ENCODE results near the gene FKBP2. TPM values are rescaled to one million over a fixed set of nuclear protein-coding genes. Genes with fewer than 3 reads are reported as not detected.

Gene FKBP2
- 18.8 and 102 TPM in 2 replicates for total RNA-seq (2014; rRNA removed; shearing (Covaris generic))

DNA sequence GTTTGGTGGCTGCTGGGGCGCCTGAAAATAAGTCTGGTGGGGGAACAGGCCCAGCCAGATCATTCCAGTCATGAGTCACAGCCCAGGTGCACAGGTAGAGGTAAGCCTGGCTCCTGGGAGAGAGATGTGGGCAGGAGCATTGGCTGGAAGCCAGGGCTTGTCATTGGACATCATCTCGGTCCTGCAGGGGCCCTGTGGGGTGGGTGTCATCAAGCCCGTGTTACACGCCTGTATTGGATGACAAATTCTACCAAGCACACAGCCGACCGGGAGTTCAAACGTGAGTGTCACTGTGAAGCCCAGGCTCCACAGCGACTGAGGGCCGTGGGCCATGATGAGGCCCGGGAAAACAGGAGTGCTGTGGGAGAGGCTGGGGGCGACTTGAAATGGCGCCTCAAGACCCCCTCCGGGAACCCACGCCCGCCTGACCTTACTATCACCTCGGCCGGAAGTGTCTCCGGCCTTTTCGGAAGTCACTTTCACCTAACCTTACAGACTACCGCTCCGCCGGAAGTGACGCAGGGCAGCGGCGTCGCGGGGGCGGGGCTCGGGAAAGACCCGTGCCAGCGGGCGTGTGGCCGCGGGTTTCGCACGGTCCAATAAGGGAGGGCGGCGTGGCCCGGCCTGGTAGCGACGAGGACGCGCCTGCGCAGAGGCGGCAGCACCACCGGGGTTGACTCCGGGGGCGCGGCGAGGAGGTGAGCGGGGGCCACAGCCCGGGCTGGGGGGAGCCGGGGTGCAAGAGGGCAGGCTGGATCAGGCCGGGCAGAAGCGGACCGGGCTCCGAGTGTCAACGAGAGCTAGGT, at the start of gene FKBP2:
Gene FKBP2, plus strand, starts transcription at position 661 of the 806 bp plus-strand sequence. CDS start 1,293 bp downstream, outside the sequence.
- DNase-seq (ENCODE audit: low read depth) = peak; percentile 98

DNA sequence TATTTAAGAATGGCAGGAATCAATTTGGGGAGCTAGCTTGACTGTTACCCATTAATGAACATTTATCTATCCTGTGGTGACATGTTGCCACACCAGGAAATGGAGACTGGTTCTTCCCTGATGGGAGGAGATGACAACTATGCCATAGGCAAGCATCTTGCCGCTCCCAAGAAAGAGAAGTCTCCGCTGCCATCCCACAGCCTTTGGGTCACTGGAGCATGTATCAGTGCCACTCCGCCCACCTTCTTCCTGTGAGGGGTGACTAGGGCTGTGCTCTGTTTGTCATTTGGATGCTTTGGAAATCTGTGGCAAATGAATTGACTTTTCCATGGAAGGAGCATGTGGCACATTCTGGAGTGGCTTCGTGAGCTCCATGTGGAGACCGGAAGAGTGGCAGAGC, 48.5 kb upstream of the FKBP2 start:
- no peak for DNase-seq (ENCODE audit: low read depth)

DNA sequence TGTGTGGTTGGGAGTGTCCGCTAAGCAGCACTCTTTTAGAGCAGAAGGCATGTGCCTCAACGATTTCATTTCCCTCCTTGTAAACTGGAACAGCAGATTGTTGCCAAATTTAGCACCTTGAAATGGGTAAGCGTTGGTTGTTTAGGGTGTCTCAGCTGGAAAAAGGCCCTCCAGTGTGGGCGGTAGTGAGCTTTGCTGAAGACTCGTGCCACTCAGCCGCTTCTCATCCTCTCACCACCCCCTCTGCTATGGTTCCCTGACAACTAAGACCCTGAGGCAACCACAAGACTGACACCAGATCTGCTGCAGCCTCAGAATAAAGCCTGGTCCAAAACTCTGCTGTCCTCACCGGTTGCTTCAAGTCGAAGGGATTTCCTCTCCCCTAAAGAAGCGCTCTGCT, 44.3 kb upstream of the FKBP2 start:
- no peak for DNase-seq (ENCODE audit: low read depth)

DNA sequence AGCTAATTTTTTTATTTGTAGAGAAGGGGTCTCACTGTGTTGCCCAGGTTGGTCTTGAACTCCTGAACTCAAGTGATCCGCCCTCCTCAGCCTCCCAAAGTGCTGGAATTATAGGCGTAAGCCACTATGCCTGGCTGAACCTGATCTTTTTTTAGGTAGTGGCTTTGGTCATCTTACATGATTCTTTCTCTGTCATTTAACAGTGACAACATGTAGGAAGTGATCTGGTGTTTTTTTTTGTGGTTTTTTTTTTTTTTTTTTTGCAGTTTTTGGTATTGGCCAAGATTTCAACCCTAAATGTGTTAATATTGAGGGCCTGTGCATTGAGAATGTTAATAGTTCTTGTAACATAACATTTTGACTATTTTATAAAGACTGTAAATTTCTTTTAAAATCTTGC, 42.4 kb upstream of the FKBP2 start:
- no peak for DNase-seq (ENCODE audit: low read depth)

DNA sequence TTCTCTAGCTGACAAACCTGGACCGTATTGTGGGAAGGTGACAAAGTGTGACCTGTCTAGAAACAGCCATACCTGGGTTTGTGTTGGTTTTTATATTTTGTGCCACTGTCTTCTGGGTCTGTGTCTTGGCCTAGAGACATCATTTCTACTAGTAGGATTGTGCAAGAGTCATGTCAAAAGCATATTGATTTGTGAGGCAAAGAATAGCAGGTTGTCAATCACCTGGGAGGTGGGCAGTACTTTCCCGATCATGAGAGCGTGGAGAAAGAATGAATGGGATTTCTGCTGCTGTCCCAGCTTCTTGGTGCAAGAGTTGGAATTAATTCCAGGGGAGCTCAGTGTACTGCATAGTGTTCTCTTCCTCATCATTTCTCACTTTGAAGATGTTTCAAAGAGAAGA, 39.4 kb upstream of the FKBP2 start:
- DNase-seq (ENCODE audit: low read depth) = no peak

DNA sequence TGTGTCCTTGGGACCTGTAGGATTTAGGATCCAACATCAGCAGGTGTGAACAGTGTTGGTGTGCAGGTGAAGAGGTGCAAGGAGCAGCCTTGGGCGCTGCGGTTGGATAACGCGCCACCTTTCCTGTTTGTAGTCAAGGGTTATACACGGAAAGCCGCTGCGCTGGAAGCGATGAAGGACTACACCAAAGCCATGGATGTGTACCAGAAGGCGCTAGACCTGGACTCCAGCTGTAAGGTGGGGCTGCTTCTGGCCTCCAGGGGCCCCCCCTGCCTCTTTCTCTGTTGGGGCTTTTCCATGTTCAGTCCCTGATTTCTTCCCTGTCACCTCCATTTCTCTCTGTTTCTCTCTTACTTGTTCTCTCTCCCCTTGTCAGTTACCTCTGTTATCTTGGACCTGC, 37.9 kb upstream of the FKBP2 start:
- no peak for DNase-seq (ENCODE audit: low read depth)

DNA sequence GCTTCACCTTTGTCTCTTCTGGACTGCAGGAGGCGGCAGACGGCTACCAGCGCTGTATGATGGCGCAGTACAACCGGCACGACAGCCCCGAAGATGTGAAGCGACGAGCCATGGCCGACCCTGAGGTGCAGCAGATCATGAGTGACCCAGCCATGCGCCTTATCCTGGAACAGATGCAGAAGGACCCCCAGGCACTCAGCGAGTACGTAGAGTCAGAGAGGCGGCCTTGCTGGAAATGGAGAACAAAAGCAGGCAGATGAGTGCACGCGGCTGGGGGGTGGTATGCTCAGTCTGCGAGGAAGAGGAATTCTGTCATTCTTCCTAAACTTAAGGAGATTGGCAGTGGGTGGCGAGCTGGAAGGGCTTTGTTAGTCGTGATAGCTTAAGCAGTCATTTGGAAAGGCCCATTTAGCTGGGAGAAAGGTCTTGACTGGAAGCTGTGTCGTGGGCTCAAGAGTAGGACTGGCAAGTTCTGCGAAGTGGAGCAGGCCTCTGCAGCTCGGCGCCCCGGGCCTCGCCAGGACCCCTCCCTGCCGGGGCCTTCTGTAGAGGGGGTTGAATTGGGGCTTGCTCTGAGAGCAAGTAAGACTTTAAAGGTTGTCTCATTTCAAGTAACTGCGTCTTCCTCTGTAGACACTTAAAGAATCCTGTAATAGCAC, 37.3 kb upstream of the FKBP2 start:
- DNase-seq (ENCODE audit: low read depth) = no peak

DNA sequence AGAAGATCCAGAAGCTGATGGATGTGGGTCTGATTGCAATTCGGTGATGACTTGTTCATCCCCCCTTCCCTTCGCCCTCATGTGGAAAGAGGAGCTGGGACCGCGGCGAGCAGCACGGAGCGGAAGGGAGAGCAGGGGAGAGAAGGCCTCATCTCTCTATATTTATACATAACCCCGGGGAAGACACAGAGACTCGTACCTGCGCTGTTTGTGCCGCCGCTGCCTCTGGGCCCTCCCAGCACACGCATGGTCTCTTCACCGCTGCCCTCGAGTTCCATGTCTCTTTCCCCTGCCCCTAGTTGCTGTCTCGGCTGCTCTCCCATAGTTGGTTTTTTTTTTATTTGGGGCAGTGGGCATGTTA, 36.8 kb upstream of the FKBP2 start:
- DNase-seq (ENCODE audit: low read depth) = no peak

DNA sequence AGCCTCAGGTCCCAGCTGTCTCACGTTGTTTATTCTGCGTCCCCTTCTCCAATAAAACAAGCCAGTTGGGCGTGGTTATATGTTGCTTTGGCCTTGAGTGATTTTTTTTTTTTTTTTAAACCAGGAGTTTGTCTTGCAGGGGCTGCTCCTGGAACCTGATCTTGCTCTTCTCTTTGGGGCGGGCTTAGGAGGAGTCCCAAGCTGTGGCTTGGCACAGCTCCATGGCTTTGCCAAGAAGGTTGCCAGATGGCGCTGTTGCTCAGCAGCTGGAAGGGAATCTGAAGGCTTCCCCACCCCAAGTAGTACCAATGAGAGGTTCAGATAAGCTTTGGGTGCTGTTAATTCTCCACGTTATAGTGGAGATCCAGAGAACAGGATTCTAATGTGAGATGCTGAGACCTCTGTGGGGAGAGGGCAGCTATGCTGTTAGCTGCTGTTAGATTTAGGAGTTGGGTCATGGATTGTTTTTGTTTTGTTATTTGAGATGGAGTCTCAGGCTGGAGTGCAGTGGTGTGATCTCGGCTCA, 36.4 kb upstream of the FKBP2 start:
- peak; percentile 95 for DNase-seq (ENCODE audit: low read depth)

DNA sequence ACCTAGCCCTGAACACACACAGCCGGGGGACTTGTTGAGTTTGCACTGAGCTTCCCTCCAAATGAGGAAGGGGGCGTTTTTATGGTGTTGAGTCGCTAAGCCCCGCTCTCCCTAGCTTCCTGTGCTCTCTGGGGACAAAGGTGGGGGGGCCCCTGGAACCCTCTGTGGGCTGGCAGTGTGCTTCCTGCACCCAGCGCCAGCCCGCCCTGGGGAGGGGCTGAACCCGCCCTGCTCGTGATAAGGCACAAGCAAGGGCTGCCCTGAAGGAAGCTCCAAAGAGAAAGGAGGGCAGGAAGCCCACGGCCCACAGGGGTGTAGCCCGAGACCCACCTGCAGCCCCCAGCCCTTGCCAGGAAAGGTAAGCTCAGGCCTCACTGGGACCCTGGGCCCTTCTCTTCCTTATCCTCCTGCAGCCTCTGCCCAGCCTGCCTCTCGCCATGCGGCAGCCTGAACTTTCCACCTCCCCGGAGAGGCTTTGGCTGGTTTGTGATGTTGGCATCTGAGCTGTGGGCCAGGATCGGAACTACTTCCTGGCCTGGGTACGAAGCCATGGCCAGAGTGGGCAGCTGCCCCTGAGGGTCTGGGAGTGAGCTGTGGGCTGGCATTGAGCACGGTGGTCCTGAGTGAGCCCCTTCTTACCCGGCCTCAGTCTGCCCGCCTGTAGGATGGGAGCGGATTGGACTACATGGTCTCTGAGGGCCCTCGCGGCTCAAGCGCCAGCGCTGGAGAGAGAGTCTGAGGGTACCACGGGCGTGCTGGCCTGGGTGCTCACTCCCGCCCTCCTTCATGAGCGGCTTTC, 34.2 kb upstream of the FKBP2 start, which contains the start of gene FERMT3:
Gene FERMT3, plus strand, starts transcription at position 265 of the 799 bp plus-strand sequence. CDS start 644 bp downstream, outside the sequence.
- DNase-seq (ENCODE audit: low read depth) = no peak

DNA sequence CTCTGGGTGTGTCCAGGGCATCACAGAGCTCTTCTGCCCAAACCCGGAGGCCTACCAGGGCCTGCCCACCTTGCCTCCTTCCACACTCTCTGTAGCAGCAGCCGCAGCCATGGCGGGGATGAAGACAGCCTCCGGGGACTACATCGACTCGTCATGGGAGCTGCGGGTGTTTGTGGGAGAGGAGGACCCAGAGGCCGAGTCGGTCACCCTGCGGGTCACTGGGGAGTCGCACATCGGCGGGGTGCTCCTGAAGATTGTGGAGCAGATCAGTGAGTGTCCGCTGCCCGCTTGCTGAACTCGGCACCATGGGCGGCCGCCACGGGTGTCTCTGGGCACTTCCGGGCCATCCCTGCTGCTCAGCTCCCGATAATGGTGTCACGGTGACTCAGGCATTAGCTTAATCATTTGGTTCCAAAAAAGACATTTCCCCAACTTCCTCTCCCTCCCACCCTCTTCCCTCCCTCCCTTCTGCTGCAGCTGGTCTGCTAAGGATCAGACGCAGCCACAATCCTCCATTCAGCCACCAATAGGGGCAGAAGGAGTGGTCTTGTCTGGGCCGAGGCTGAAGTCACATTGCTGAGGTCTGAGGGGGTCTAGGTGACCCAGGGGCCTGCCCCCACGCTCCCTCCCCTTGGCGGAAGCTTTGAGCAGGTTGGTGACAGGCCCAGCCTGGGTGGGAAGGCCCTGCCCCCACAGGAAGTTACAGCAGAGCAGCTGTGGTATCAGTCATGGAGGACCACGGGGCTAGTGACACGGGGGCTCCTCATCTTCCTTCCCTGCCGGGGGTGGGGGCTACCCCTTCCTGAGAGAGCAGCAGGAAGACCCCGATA, 33.4 kb upstream of the FKBP2 start:
- peak; percentile 81 for DNase-seq (ENCODE audit: low read depth)

DNA sequence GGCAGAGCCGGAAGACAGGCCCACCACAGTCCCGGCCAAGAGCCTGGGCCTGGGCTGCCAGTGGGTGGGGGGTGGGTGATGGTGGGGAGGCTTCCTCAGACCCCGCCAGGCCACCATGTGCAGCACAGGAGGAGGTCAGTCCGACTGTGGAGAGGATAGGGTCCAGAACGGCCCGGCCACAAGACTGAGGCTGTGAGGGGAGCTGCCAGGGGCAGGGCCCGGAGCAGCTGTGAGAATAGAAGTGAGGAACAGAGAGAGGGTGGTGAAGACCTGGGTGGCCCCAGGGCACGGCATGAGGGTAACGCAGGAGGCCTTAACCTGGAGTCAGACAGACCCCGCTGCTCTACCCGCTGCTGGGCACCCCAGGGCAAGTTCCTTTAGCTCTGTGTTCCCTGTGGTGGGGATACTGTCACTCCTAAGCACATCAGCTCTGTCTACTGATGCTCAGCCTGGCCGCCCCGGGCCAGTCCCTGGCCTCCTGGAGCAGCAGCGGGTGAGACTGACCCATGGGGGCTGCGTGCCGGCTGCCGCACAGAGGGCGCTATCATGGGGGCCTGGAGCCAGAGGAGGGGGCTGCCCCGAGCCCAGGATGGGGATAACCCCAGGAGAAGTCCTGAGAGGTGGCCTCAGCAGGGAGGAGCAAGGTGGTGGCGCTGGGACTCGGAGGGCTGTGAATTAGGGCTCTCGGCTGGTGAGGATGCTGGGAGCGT, 32.7 kb upstream of the FKBP2 start:
- no peak for DNase-seq (ENCODE audit: low read depth)

DNA sequence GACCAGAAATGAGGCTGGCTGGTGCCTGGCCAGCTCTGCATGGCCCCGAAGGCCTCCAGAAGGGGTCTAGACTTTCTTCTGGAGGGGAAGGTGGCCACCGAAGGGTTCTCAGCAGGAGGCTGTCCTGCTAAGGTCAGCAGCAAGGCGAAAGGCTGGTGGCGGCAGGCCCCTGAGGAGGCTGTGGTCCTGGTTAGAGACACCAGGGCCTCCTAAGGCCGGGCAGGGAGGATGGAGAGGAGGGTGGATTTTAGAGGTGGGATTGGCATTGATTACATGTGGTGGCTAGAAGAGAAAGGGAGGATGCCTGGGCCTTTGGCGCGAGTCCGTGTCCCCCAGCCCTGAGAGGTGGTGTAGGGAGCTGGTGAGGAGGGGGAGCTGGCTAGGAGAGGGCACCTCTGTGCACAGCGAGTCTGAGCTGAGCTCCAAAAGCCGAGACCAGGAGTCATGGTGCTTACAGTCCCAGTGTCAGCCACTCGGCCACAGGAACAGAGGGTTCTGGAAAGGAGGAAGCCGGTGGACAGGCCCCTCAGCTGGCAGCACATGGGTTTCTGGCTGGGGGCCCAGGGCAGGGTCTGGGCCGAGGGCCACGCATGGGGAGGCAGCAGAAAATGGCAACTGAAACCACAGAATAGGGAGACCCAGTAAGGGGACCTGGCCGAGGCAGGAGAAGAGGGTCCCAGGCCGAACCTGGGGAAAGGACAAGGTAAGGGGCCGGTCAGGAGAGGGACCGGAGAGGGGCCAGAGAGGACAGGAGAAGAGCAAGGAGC, 31.9 kb upstream of the FKBP2 start:
- no peak for DNase-seq (ENCODE audit: low read depth)

DNA sequence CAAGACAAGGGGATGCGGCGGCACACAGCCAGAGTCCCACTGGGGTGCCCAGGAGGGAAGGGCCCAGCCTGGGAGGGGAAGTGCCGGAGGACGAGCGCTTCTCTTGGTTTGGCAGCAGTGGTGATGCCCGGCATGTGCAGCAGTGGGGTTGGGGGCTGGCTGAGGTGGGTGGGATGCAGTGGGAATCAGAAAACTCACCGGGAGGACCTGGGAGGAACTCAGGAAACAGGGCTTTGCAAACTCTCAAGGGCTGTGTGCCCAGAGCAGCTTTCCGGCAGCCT, 31.4 kb upstream of the FKBP2 start:
- no peak for DNase-seq (ENCODE audit: low read depth)

DNA sequence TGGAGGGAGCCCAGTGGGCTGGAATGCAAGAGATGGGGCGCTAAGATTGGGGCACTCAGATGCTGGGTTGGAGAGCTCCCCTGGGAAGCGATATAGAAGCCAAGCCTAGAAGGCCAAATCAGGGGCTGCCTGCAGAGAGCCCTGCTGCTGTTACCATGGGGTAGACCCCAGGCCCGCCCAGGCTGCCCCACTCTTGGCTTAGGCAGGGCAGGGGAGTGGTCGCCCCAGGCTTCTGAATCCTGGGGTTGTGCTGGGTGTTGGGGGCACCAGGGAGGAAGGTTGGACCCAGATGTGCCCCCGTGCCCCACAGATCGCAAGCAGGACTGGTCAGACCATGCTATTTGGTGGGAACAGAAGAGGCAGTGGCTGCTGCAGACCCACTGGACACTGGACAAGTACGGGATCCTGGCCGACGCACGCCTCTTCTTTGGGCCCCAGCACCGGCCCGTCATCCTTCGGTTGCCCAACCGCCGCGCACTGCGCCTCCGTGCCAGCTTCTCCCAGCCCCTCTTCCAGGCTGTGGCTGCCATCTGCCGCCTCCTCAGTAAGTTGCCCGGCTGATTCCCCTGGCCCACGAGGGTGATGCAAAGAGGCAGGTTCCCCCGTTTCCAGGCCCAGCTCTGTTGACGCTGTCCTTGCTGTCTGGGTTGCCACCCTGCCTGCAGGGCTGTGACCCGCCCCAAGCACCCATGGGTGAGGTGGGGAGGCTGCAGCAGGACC, 30.4 kb upstream of the FKBP2 start:
- no peak for DNase-seq (ENCODE audit: low read depth)

DNA sequence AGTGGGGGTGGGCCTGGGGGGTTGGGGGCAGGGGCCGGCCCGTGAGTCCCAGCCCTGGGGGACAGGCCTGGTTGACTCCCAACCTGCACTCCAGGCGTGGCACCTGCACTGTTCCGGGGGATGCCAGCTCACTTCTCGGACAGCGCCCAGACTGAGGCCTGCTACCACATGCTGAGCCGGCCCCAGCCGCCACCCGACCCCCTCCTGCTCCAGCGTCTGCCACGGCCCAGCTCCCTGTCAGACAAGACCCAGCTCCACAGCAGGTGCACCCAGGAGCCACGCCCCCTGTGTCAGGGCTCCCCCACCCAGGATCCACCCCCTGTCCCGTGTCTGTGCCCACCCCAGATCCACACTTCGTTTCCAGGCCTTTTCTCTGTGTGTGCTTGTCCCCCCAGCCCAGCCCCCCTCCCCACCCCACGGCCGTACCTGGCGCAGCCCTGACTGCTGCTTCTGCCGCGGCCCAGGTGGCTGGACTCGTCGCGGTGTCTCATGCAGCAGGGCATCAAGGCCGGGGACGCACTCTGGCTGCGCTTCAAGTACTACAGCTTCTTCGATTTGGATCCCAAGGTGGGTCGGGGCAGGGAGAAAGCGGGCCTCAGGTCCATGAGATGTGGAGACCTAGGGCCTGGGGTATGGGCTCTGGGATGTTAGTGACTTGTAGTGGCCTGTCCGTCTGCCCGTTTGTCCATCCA, 29.6 kb upstream of the FKBP2 start:
- no peak for DNase-seq (ENCODE audit: low read depth)

DNA sequence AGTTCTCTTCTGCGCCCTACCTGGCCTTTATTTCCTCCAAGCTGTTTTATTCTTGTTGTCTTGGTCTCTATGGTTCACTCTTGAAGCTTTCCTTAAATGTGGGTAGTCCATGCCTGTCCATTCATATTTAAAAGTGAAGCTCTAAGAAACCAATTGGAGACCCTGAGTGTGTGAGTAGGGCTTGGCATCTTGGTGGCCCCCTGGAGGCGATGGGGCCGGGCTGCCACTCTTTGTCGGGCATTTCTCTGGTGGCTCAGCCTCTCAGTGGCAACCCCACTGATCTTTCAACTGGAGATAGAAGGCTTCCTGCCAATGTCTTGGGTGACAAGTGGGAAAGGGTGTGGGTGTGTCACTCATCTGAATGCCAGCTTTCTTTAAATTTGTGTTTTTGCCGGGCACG, 24.0 kb upstream of the FKBP2 start:
- DNase-seq (ENCODE audit: low read depth) = no peak

DNA sequence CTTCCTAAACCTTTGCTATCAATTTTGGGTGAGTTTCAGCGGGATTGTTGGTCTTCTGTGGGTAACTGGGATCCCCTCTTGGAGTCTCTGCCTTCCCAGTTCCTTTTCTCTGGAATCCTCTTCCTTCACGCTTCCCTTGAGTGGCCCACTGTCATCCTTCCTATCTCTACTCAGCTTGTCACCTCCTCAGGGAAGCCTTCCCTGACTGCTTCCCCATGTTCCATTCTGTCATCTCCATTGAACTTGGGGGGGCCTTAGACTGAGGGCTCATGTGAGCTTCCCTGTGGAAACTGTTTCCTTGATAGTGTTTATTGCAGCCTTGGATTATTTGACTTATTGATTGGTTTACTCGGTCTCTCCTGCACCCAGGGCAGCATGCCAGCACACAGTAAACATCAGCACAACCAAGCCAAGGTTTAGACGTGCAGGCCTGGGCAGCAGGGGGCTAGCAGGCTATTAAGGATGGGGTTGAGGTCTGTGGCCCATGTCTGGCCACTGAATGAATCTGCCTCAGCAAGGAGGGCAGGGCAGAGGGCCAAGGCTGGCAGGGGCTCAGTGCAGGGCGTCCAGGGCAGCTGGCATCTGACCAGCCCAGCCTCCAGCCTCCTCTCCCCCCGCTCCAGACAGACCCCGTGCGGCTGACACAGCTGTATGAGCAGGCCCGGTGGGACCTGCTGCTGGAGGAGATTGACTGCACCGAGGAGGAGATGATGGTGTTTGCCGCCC, 22.1 kb upstream of the FKBP2 start:
- no peak for DNase-seq (ENCODE audit: low read depth)
